ENCODE data around the gene GMEB2. TPM values are rescaled to one million over a fixed set of nuclear protein-coding genes. Genes with fewer than 3 reads are reported as not detected.

The GMEB2 gene
- polyA plus RNA-seq, 1 of the 3 experiments (the other 2 are of a cell fraction): 6.5 TPM

- Histone ChIP-seq H3K36me3 (replicated peaks in 1 of 2; ENCODE audit: control insufficient read depth in 1 of 2, insufficient read depth in 2 of 2, low read length in 1 of 2) (peaks cover 7 to 12% of the 10 kb centered on the region in 2 experiments), H3K9ac (no peak overlapping the region), H3K4me2 (no peak overlapping the region), H3F3A (replicated peaks; ENCODE audit: insufficient read depth) (no peaks in the 10 kb centered on the region), H3K27ac (ENCODE audit: low read depth in 2 of 2, low read length in 1 of 2) (no peak overlapping the region), H3K9me2 (no peaks in the 10 kb centered on the region), H3K27me3 (ENCODE audit: insufficient read depth) (no peaks in the 10 kb centered on the region), H2AFZ (ENCODE audit: low read depth) (no peak overlapping the region), H3K4me3 (ENCODE audit: low read depth in 2 of 2, low read length in 1 of 2) (no peak overlapping the region), H3K9me3 (no peaks in the 10 kb centered on the region), H3K4me1 (ENCODE audit: control insufficient read depth in 1 of 2, insufficient read depth in 2 of 2, low read depth in 1 of 2, low read length in 1 of 2) (no peaks in the 10 kb centered on the region), H4K20me1 (ENCODE audit: insufficient read depth) (no peaks in the 10 kb centered on the region), H3K79me2 (ENCODE audit: insufficient read depth) (peaks cover 45% of the 10 kb centered on the region)
- TF ChIP-seq RAD21 (IDR thresholded peaks at IDR 0.05; ENCODE audit: low read length) (no peak), RCOR1 (IDR thresholded peaks at IDR 0.05; ENCODE audit: low read length) (no peak), FOXJ3 (CRISPR knock-in tag; IDR thresholded peaks at IDR 0.05) (no peak), RFX5 (IDR thresholded peaks at IDR 0.05; ENCODE audit: low read length) (no peak), PBX3 (IDR thresholded peaks at IDR 0.05) (no peak), RXRA (IDR thresholded peaks at IDR 0.05; ENCODE audit: borderline replicate concordance, low read depth) (no peak), TEAD4 (IDR thresholded peaks at IDR 0.05; ENCODE audit: borderline replicate concordance, insufficient read depth) (no peak), USF2 (IDR thresholded peaks at IDR 0.05; ENCODE audit: borderline replicate concordance, low read depth, low read length) (no peak), FOXM1 (IDR thresholded peaks at IDR 0.05; ENCODE audit: low read depth) (no peak), CTCF (IDR thresholded peaks at IDR 0.05) (no peak), USF1 (IDR thresholded peaks at IDR 0.05; ENCODE audit: borderline replicate concordance, low read depth) (no peak), ELF1 (IDR thresholded peaks at IDR 0.05) (no peak), GATA2 (CRISPR knock-in tag; IDR thresholded peaks at IDR 0.05) (no peak), MAX (IDR thresholded peaks at IDR 0.05; ENCODE audit: low read depth) (no peak), NRF1 (IDR thresholded peaks at IDR 0.05; ENCODE audit: low read depth, low read length) (no peak), ZBTB33 (IDR thresholded peaks at IDR 0.05; ENCODE audit: borderline replicate concordance, low read depth) (no peak), MEF2A (IDR thresholded peaks at IDR 0.05; ENCODE audit: borderline replicate concordance, low read depth) (no peak), CHD2 (IDR thresholded peaks at IDR 0.05; ENCODE audit: low read length, partially characterized antibody) (no peak)
- no peak for DNase-seq
- ChIA-PET POLR2A (no interaction called here), CTCF (interaction anchor here (0.6 kb wide), 1 partner anchor 292 kb away, joined by 3 read pairs; no protein-coding TSS in a partner anchor)
- 90% methylated on average over 13 of the region's 13 CpGs for WGBS (ENCODE audit: low lambda C conversion rate)
Observed at GRCh38 chr20:63619505-63619904, 7.4 kb downstream of the GMEB2 start.
